Hepatocyte (in vitro differentiated cells): Measurements from ENCODE around the gene RFFL.
"Not testable (repeated sequence)": the region's sequence is repeated elsewhere in the genome, so short reads cannot be mapped to it uniquely, and the experiment has no call there.

Experiments used
- CTCF ChIP-seq: fragments of 200-600 bp; sonication (generic); IDR thresholded peaks from 2 replicates; pipeline ENCODE4 v1.5.1; 2016; ENCODE audit warnings: antibody characterized with exemption, mild to moderate bottlenecking; ENCODE audit not compliant: poor library complexity
- EZH2 ChIP-seq: fragments of 200-600 bp; sonication (generic); IDR thresholded peaks from 2 replicates; pipeline ENCODE4 v1.6.1; 2016; ENCODE audit warnings: antibody characterized with exemption, mild to moderate bottlenecking, borderline replicate concordance
- EZH2phosphoT487 ChIP-seq: fragments of 200-600 bp; sonication (generic); IDR thresholded peaks from one replicate; pipeline ENCODE4 v1.6.1; 2018; ENCODE audit warnings: antibody characterized with exemption, mild to moderate bottlenecking, low read depth, moderate library complexity; ENCODE audit not compliant: unreplicated experiment, severe bottlenecking

- TF ChIP-seq CTCF, EZH2, EZH2phosphoT487: not testable (repeated sequence)
Measured at GRCh38 chr17:35000965-35001364, 62.5 kb downstream of the RFFL start.
